Retinal pigment epithelial cell (primary cell): ENCODE data around the gene NDUFA13.

ENCODE experiments used
- DNase-seq: peaks from one replicate; pipeline ENCODE4 v3.0.0-alpha.2; 2010; ENCODE audit warnings: low read depth
- H3K4me3 ChIP-seq: 2 replicates; pipeline ENCODE4 v1.5.1; 2011; ENCODE audit warnings: mild to moderate bottlenecking, low read length, control low read depth, moderate library complexity
- CTCF ChIP-seq: conservative IDR thresholded peaks from 2 replicates; pipeline ENCODE4 v1.5.1; 2011; ENCODE audit warnings: low read depth, low read length, control low read depth, inconsistent platforms

Gene NDUFA13

GRCh38 chr19:19561946-19562664 is 46.1 kb downstream of the NDUFA13 start:
- TF ChIP-seq CTCF, result no peak
- H3K4me3 ChIP-seq, result no peak overlapping the region
- DNase-seq, result no peak

- peak; percentile 15 for TF ChIP-seq CTCF
- no peak overlapping the region for H3K4me3 ChIP-seq
- no peak for DNase-seq
Measured at GRCh38 chr19:19562665-19563347, 46.8 kb downstream of the NDUFA13 start.

- no peak for TF ChIP-seq CTCF
- DNase-seq, result no peak
- H3K4me3 ChIP-seq, result no peak overlapping the region
Measured at GRCh38 chr19:19563348-19563848, 47.4 kb downstream of the NDUFA13 start.

GRCh38 chr19:19566306-19566705 is 50.3 kb downstream of the NDUFA13 start:
- H3K4me3 ChIP-seq, result no peak overlapping the region
- no peak for TF ChIP-seq CTCF
- no peak for DNase-seq

- no peak overlapping the region for H3K4me3 ChIP-seq
- DNase-seq, result no peak
- TF ChIP-seq CTCF, result no peak
Measured at GRCh38 chr19:19567391-19567790, 51.4 kb downstream of the NDUFA13 start.

- DNase-seq, result no peak
- TF ChIP-seq CTCF, result no peak
- H3K4me3 ChIP-seq, result no peak overlapping the region
Measured at GRCh38 chr19:19568802-19569756, 53.1 kb downstream of the NDUFA13 start.
